Right ventricle myocardium inferior (tissue), 1 donor: ENCODE measurements around the gene DNAJB8. TPM values are rescaled to one million over a fixed set of nuclear protein-coding genes. Genes with fewer than 3 reads are reported as not detected.

ENCODE experiments used
- total RNA-seq: library from RNA; stranded (reverse); fragmentation: NEBNext Ultra II Directional; extraction: Animal tissue kit (Norgen Biotek cat#: 25700); gene quantifications from one replicate; pipeline ENCODE4 v1.2.1, GENCODE V29; 2021
- donor health status: DM: no; HTN: yes; CAD: no; lungs with severe emphysema.

DNAJB8 gene
- total RNA-seq, 1 donor from 2014 or later, result not detected

Other genes with a start within 250 kb of the DNAJB8 start
- gene GATA2, start 26.3 kb upstream of the DNAJB8 start, total RNA-seq, result 9.1 TPM
- gene RPN1, start 183.9 kb upstream of the DNAJB8 start, total RNA-seq, result 119 TPM